Measurements from ENCODE around the gene TRIP10. TPM values are rescaled to one million over a fixed set of nuclear protein-coding genes. Genes with fewer than 3 reads are reported as not detected.

Gene TRIP10
- total and polyA plus RNA-seq, 4 donors: 3.4 to 9.9 (median 7.4) TPM

GRCh38 chr19:6718111-6718740, 21.3 kb upstream of the TRIP10 start:
- TF ChIP-seq ATF3 (IDR thresholded peaks at IDR 0.05) (no peak), JUND (IDR thresholded peaks at IDR 0.05) (no peak), YY1 (IDR thresholded peaks at IDR 0.05) (no peak), NR2F2 (IDR thresholded peaks at IDR 0.05) (no peak), RAD21 (IDR thresholded peaks at IDR 0.05) (no peak), SP1 (IDR thresholded peaks at IDR 0.05) (no peak), GABPA (IDR thresholded peaks at IDR 0.05 in 1 of 2, conservative IDR thresholded peaks at IDR 0.05 in 1 of 2) (no peak), FOXA2 (IDR thresholded peaks at IDR 0.05) (no peak), HNF4G (IDR thresholded peaks at IDR 0.05) (no peak), TAF1 (conservative IDR thresholded peaks at IDR 0.05) (no peak), FOXA1 (IDR thresholded peaks at IDR 0.05) (no peak), RXRA (IDR thresholded peaks at IDR 0.05) (no peak), CTCF (IDR thresholded peaks at IDR 0.05; ENCODE audit: low read depth, low read length, missing input control) (no peak)
- TF ChIP-seq, protein P1, sequence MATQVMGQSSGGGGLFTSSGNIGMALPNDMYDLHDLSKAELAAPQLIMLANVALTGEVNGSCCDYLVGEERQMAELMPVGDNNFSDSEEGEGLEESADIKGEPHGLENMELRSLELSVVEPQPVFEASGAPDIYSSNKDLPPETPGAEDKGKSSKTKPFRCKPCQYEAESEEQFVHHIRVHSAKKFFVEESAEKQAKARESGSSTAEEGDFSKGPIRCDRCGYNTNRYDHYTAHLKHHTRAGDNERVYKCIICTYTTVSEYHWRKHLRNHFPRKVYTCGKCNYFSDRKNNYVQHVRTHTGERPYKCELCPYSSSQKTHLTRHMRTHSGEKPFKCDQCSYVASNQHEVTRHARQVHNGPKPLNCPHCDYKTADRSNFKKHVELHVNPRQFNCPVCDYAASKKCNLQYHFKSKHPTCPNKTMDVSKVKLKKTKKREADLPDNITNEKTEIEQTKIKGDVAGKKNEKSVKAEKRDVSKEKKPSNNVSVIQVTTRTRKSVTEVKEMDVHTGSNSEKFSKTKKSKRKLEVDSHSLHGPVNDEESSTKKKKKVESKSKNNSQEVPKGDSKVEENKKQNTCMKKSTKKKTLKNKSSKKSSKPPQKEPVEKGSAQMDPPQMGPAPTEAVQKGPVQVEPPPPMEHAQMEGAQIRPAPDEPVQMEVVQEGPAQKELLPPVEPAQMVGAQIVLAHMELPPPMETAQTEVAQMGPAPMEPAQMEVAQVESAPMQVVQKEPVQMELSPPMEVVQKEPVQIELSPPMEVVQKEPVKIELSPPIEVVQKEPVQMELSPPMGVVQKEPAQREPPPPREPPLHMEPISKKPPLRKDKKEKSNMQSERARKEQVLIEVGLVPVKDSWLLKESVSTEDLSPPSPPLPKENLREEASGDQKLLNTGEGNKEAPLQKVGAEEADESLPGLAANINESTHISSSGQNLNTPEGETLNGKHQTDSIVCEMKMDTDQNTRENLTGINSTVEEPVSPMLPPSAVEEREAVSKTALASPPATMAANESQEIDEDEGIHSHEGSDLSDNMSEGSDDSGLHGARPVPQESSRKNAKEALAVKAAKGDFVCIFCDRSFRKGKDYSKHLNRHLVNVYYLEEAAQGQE (IDR thresholded peaks at IDR 0.05): no peak
- TF ChIP-seq, protein P2, sequence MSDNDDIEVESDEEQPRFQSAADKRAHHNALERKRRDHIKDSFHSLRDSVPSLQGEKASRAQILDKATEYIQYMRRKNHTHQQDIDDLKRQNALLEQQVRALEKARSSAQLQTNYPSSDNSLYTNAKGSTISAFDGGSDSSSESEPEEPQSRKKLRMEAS (IDR thresholded peaks at IDR 0.05): no peak
- peak overlapping the region; percentile 49 to 74 (median 66) for H3K4me3 ChIP-seq (ENCODE audit: low read depth in 1 of 3, low read length in 3 of 3)
- 40% methylated on average over 23 of the region's 23 CpGs for WGBS
- H3K27ac ChIP-seq (ENCODE audit: low read depth in 1 of 2, low read length in 2 of 2): no peak overlapping the region
- no peaks in the 10 kb centered on the region for H3K27me3 ChIP-seq (ENCODE audit: control insufficient read depth in 4 of 4, insufficient read depth in 4 of 4, low read length in 3 of 4)
- peak overlapping the region in 1 of 2 donors; percentile 22 for H3K9ac ChIP-seq (ENCODE audit: low read depth in 1 of 2, low read length in 2 of 2)
- peaks cover 0 to 43% (median 26%) of the 10 kb centered on the region in 4 donors for H3K4me1 ChIP-seq (ENCODE audit: control insufficient read depth in 4 of 4, insufficient read depth in 4 of 4, low read length in 3 of 4)
- peaks cover 3 to 29% (median 23%) of the 10 kb centered on the region in 4 donors for H3K36me3 ChIP-seq (ENCODE audit: control insufficient read depth in 4 of 4, insufficient read depth in 3 of 4, low read depth in 1 of 4, low read length in 3 of 4)
- H3K9me3 ChIP-seq (ENCODE audit: control insufficient read depth in 4 of 4, low read length in 3 of 4): no peaks in the 10 kb centered on the region
- DNase-seq (ENCODE audit: low spot score): no peak

DNA sequence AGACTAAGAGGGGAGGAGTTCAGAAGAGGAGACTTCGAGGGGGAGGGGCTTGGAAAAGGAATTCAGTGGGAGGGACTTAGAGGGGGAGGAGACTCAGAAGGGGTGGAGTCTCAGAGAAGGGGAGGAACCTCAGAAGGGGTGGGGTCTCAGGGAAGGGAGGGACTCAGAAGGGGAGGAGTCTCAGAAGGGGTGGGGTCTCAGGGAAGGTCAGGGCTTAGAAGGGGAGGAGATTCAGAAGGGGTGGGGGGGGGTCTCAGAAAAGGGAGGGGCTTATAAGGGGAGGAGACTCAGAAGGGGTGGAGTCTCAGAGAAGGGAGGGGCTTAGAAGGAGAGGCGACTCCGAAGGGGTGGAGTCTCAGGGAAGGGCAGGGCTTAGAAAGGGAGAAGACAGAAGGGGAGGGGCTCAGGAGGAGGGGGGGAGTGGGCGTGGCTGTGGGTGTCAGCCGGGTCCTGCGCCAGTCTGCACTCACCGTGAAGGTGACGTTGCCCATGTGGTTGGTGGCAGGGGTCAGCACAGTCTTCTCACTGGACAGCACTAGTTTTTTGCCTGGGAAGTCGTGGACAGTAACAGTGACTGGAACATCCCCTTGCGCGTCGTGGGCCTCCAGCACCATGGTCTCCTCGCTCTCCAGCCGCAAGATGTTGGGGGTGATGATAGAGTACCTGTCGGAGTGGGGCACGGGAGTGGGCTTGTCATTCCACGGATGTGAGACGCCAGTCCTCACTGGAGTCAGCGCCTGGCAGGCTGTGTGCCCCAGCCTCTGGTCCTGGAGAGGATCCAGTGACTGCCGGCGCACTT, 20.5 kb upstream of the TRIP10 start:
- no peaks in the 10 kb centered on the region for H3K9me3 ChIP-seq (ENCODE audit: control insufficient read depth in 4 of 4, low read length in 3 of 4)
- DNase-seq (ENCODE audit: low spot score): peak; percentile 63
- H3K9ac ChIP-seq (ENCODE audit: low read depth in 1 of 2, low read length in 2 of 2): peak overlapping the region; percentile 95 to 97
- H3K36me3 ChIP-seq (ENCODE audit: control insufficient read depth in 4 of 4, insufficient read depth in 3 of 4, low read depth in 1 of 4, low read length in 3 of 4): peaks cover 3 to 28% (median 22%) of the 10 kb centered on the region in 4 donors
- 37% methylated on average over 21 of the region's 21 CpGs for WGBS
- peaks cover 0 to 46% (median 30%) of the 10 kb centered on the region in 4 donors for H3K4me1 ChIP-seq (ENCODE audit: control insufficient read depth in 4 of 4, insufficient read depth in 4 of 4, low read length in 3 of 4)
- H3K27ac ChIP-seq (ENCODE audit: low read depth in 1 of 2, low read length in 2 of 2): peak overlapping the region; percentile 76 to 77
- H3K4me3 ChIP-seq (ENCODE audit: low read depth in 1 of 3, low read length in 3 of 3): peak overlapping the region; percentile 74 to 99 (median 89)
- H3K27me3 ChIP-seq (ENCODE audit: control insufficient read depth in 4 of 4, insufficient read depth in 4 of 4, low read length in 3 of 4): no peaks in the 10 kb centered on the region
- TF ChIP-seq ATF3 (IDR thresholded peaks at IDR 0.05): peak; percentile 9
- peak; percentile 78 to 81 for TF ChIP-seq RXRA (IDR thresholded peaks at IDR 0.05)
- no peak for TF ChIP-seq ZBTB33 (IDR thresholded peaks at IDR 0.05)
- peak; percentile 80 for TF ChIP-seq SP1 (IDR thresholded peaks at IDR 0.05)
- TF ChIP-seq CTCF (IDR thresholded peaks at IDR 0.05; ENCODE audit: low read depth, low read length, missing input control): no peak
- TF ChIP-seq FOXA2 (IDR thresholded peaks at IDR 0.05): no peak
- TF ChIP-seq, protein P2 (IDR thresholded peaks at IDR 0.05): peak; percentile 28
- no peak for TF ChIP-seq NR2F2 (IDR thresholded peaks at IDR 0.05)
- TF ChIP-seq GABPA (IDR thresholded peaks at IDR 0.05 in 1 of 2, conservative IDR thresholded peaks at IDR 0.05 in 1 of 2): no peak
